Testis (tissue), 2 donors: Measurements from ENCODE around the gene ZGLP1.

ENCODE experiments used
- POLR2A ChIP-seq: fragments of 450-650 bp; IDR thresholded peaks from one replicate; pipeline ENCODE4 v1.6.1; 2017; ENCODE audit warnings: antibody characterized with exemption, mild to moderate bottlenecking, moderate library complexity
- TF ChIP-seq, protein P1 (sequence below), 3 experiments: fragments of 450-650 bp in 2 of 3; fragments of 200-600 bp in 1 of 3; sonication (generic) in 1 of 3; IDR thresholded peaks; one replicate each; pipeline ENCODE4 v1.5.1; 2016 to 2019; ENCODE audit warnings: antibody characterized with exemption in 3 of 3, mild to moderate bottlenecking in 2 of 3, moderate library complexity in 1 of 3

DNA sequence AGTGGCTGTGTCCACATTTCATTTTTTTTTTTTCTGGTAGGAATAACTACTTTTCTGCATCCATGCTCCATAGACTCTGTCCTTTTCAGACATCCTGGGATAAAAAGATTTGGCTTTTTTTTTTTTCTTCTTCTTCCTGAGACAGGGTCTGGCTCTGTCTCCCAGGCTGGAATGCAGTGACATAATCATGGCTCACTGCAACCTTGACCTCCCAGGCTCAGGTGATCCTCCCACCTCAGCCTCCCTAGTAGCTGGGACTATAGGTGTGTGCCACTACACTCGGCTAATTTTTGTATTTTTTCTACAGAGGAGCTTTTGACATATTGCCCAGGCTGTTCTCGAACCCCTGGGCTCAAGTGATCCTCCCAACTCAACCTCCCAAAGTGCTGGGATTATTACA is 33.9 kb upstream of the ZGLP1 start:
- no peak for TF ChIP-seq POLR2A
- TF ChIP-seq, protein P1, sequence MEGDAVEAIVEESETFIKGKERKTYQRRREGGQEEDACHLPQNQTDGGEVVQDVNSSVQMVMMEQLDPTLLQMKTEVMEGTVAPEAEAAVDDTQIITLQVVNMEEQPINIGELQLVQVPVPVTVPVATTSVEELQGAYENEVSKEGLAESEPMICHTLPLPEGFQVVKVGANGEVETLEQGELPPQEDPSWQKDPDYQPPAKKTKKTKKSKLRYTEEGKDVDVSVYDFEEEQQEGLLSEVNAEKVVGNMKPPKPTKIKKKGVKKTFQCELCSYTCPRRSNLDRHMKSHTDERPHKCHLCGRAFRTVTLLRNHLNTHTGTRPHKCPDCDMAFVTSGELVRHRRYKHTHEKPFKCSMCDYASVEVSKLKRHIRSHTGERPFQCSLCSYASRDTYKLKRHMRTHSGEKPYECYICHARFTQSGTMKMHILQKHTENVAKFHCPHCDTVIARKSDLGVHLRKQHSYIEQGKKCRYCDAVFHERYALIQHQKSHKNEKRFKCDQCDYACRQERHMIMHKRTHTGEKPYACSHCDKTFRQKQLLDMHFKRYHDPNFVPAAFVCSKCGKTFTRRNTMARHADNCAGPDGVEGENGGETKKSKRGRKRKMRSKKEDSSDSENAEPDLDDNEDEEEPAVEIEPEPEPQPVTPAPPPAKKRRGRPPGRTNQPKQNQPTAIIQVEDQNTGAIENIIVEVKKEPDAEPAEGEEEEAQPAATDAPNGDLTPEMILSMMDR (IDR thresholded peaks at IDR 0.05), result no peak
